IMR-90 (cell line): ENCODE results near the gene DMD. TPM values are rescaled to one million over a fixed set of nuclear protein-coding genes. Genes with fewer than 3 reads are reported as not detected.

Experiments used
- ATAC-seq: fragments of 200-7000 bp; cut with Tn5 transposase; 2 replicates; pipeline ENCODE4 v1.9.1; 2020; ENCODE audit warnings: low read depth, mild to moderate bottlenecking, moderate library complexity
- BruUV-seq: library from RNA; stranded (reverse); fragments of 400-500 nt; replicated peaks from 2 replicates; lab custom pipeline; 2021; lab: Mats Ljungman, UMichigan
- CTCF ChIA-PET: fragments of 300-600 bp; formaldehyde crosslinking; extraction: SDS; loops from one replicate; lab custom pipeline; 2021; ENCODE audit warnings: antibody characterized with exemption; lab: Yijun Ruan, JAX
- POLR2A ChIA-PET: fragments of 300-600 bp; sonication (Branson Sonifier 250); formaldehyde crosslinking; loops from one replicate; lab custom pipeline; 2022; ENCODE audit warnings: antibody characterized with exemption; ENCODE audit not compliant: unreplicated experiment; lab: Charles Lee
- DNase-seq: peaks from one replicate; pipeline ENCODE4 v3.0.0; 2013
- H2AFZ ChIP-seq: replicated peaks from 2 replicates; pipeline ENCODE3; 2013; ENCODE audit warnings: low read length, mild to moderate bottlenecking; ENCODE audit not compliant: poor library complexity
- H2AK5ac ChIP-seq: 2 replicates; pipeline ENCODE4 v1.6.1; 2013; ENCODE audit warnings: low read depth, low read length, inconsistent platforms
- H2AK9ac ChIP-seq: replicated peaks from 2 replicates; pipeline ENCODE3; 2013; ENCODE audit warnings: mild to moderate bottlenecking, low read depth, low read length, moderate library complexity; ENCODE audit not compliant: poor library complexity
- H2BK120ac ChIP-seq: 2 replicates; pipeline ENCODE4 v1.6.1; 2013; ENCODE audit warnings: low read depth, low read length, inconsistent platforms
- H2BK15ac ChIP-seq: 3 replicates; pipeline ENCODE4 v1.6.1; 2013; ENCODE audit warnings: low read depth, low read length, inconsistent platforms
- H2BK20ac ChIP-seq: 2 replicates; pipeline ENCODE4 v1.6.1; 2013; ENCODE audit warnings: low read depth, mild to moderate bottlenecking, inconsistent platforms, low read length, moderate library complexity
- H2BK5ac ChIP-seq: 2 replicates; pipeline ENCODE4 v1.6.1; 2013; ENCODE audit warnings: mild to moderate bottlenecking, low read depth, low read length, inconsistent platforms; ENCODE audit not compliant: poor library complexity, severe bottlenecking
- H3K14ac ChIP-seq: replicated peaks from 2 replicates; pipeline ENCODE4 v1.6.1; 2013; ENCODE audit warnings: low read depth, low read length, inconsistent platforms
- H3K18ac ChIP-seq: 2 replicates; pipeline ENCODE4 v1.6.1; 2013; ENCODE audit warnings: low read depth, low read length, control low read depth
- H3K23ac ChIP-seq: 2 replicates; pipeline ENCODE4 v1.6.1; 2013; ENCODE audit warnings: low read depth, low read length, inconsistent platforms
- H3K27ac ChIP-seq: 2 replicates; pipeline ENCODE4 v1.5.1; 2013; ENCODE audit warnings: mild to moderate bottlenecking, control low read depth, low read length; ENCODE audit not compliant: insufficient read depth
- H3K27me3 ChIP-seq: 2 replicates; pipeline ENCODE4 v1.6.1; 2013; ENCODE audit warnings: low read length; ENCODE audit not compliant: control insufficient read depth, insufficient read depth
- H3K36me3 ChIP-seq: 2 replicates; pipeline ENCODE4 v1.6.1; 2013; ENCODE audit warnings: low read length, mixed read lengths; ENCODE audit not compliant: control insufficient read depth, insufficient read depth
- H3K4ac ChIP-seq: 2 replicates; pipeline ENCODE4 v1.6.1; 2013; ENCODE audit warnings: low read depth, low read length, inconsistent platforms
- H3K4me1 ChIP-seq: 2 replicates; pipeline ENCODE4 v1.6.1; 2013; ENCODE audit warnings: low read length, mixed read lengths; ENCODE audit not compliant: control insufficient read depth, insufficient read depth
- H3K4me2 ChIP-seq: 2 replicates; pipeline ENCODE4 v1.6.1; 2013; ENCODE audit warnings: low read depth, mild to moderate bottlenecking, control low read depth, low read length, moderate library complexity
- H3K4me3 ChIP-seq: 2 replicates; pipeline ENCODE4 v1.5.1; 2013; ENCODE audit warnings: low read depth, mild to moderate bottlenecking, control low read depth, low read length, moderate library complexity; ENCODE audit not compliant: insufficient read depth
- H3K56ac ChIP-seq: 2 replicates; pipeline ENCODE4 v1.6.1; 2013; ENCODE audit warnings: low read length, inconsistent platforms; ENCODE audit not compliant: insufficient read depth; ENCODE audit errors: extremely low read depth
- H3K79me1 ChIP-seq, 2 experiments: 2 replicates each; pipeline ENCODE4 v1.6.1; 2013; ENCODE audit warnings: low read length in 2 of 2, inconsistent platforms in 1 of 2, low read depth in 1 of 2
- H3K9ac ChIP-seq: 2 replicates; pipeline ENCODE4 v1.6.1; 2013; ENCODE audit warnings: low read depth, low read length, control low read depth
- H3K9me1 ChIP-seq: 2 replicates; pipeline ENCODE4 v1.6.1; 2013; ENCODE audit warnings: low read length, inconsistent platforms; ENCODE audit not compliant: insufficient read depth
- H3K9me3 ChIP-seq: 2 replicates; pipeline ENCODE4 v1.6.1; 2013; ENCODE audit warnings: low read length; ENCODE audit not compliant: control insufficient read depth, insufficient read depth
- H4K20me1 ChIP-seq: 2 replicates; pipeline ENCODE4 v1.6.1; 2013; ENCODE audit warnings: low read length, inconsistent platforms; ENCODE audit not compliant: insufficient read depth
- H4K5ac ChIP-seq: 2 replicates; pipeline ENCODE4 v1.6.1; 2013; ENCODE audit warnings: mild to moderate bottlenecking, low read depth, low read length, control low read depth
- H4K8ac ChIP-seq, 2 experiments: 2 replicates each; pipeline ENCODE4 v1.6.1; 2013; ENCODE audit warnings: low read depth in 2 of 2, low read length in 2 of 2, control low read depth in 1 of 2, inconsistent platforms in 1 of 2
- H4K91ac ChIP-seq: 2 replicates; pipeline ENCODE4 v1.6.1; 2013; ENCODE audit warnings: low read depth, low read length, inconsistent platforms; ENCODE audit not compliant: insufficient read depth
- BHLHE40 ChIP-seq: fragments of 150-350 bp; IDR thresholded peaks from 2 replicates; pipeline ENCODE4 v1.6.1; 2016; ENCODE audit warnings: mild to moderate bottlenecking, low read depth, low read length
- CEBPB ChIP-seq: IDR thresholded peaks from 2 replicates; pipeline ENCODE4 v1.6.1; 2012; ENCODE audit warnings: low read depth, low read length, improper control_type of control experiment
- CHD1 ChIP-seq: IDR thresholded peaks from 2 replicates; pipeline ENCODE4 v1.6.1; 2012; ENCODE audit warnings: low read depth, low read length, improper control_type of control experiment
- CTCF ChIP-seq: conservative IDR thresholded peaks from 2 replicates; pipeline ENCODE4 v1.5.1; 2012; ENCODE audit warnings: mild to moderate bottlenecking, low read depth, low read length, improper control_type of control experiment
- ELK1 ChIP-seq: fragments of 150-350 bp; IDR thresholded peaks from 2 replicates; pipeline ENCODE4 v1.6.1; 2016; ENCODE audit warnings: low read depth, mild to moderate bottlenecking, low read length, moderate library complexity, borderline replicate concordance
- FOS ChIP-seq: fragments of 150-350 bp; IDR thresholded peaks from 2 replicates; pipeline ENCODE4 v1.6.1; 2016; ENCODE audit warnings: low read depth, low read length
- MAFK ChIP-seq: IDR thresholded peaks from 2 replicates; pipeline ENCODE4 v1.6.1; 2012; ENCODE audit warnings: low read depth, low read length, improper control_type of control experiment
- MAZ ChIP-seq: IDR thresholded peaks from 2 replicates; pipeline ENCODE4 v1.6.1; 2012; ENCODE audit warnings: low read depth, mild to moderate bottlenecking, low read length, improper control_type of control experiment, moderate library complexity, borderline replicate concordance
- MXI1 ChIP-seq: IDR thresholded peaks from 2 replicates; pipeline ENCODE4 v1.6.1; 2012; ENCODE audit warnings: low read depth, mild to moderate bottlenecking, low read length, moderate library complexity, borderline replicate concordance
- NFE2L2 ChIP-seq: fragments of 150-350 bp; IDR thresholded peaks from 2 replicates; pipeline ENCODE4 v1.6.1; 2016; ENCODE audit warnings: low read depth, mild to moderate bottlenecking, low read length
- POLR2A ChIP-seq: IDR thresholded peaks from 2 replicates; pipeline ENCODE4 v1.6.1; 2012; ENCODE audit warnings: mild to moderate bottlenecking, low read depth, low read length
- RAD21 ChIP-seq: IDR thresholded peaks from 2 replicates; pipeline ENCODE4 v1.6.1; 2012; ENCODE audit warnings: low read length, improper control_type of control experiment
- RCOR1 ChIP-seq: IDR thresholded peaks from 2 replicates; pipeline ENCODE4 v1.6.1; 2012; ENCODE audit warnings: mild to moderate bottlenecking, low read length, improper control_type of control experiment; ENCODE audit not compliant: insufficient replicate concordance
- RFX5 ChIP-seq: IDR thresholded peaks from 2 replicates; pipeline ENCODE4 v1.8.0; 2012; ENCODE audit warnings: low read depth, mild to moderate bottlenecking, low read length, moderate library complexity
- SMC3 ChIP-seq: fragments of 150-350 bp; IDR thresholded peaks from 2 replicates; pipeline ENCODE4 v1.6.1; 2016; ENCODE audit warnings: low read depth, mild to moderate bottlenecking, antibody characterized with exemption, low read length, moderate library complexity
- USF2 ChIP-seq: fragments of 150-350 bp; IDR thresholded peaks from 2 replicates; pipeline ENCODE4 v1.6.1; 2017; ENCODE audit warnings: mild to moderate bottlenecking, antibody characterized with exemption, low read length, low read depth
- whole genome bisulfite sequencing, 2 experiments: methylation state at CpG; one replicate each; pipeline versions ENCODE4 v1.1.5 to v1.1.7; 2013; ENCODE audit warnings: missing lambda C conversion rate in 2 of 2; ENCODE audit not compliant: insufficient read length in 1 of 2; ENCODE audit errors: extremely low coverage in 2 of 2; 5-methylcytosine and 5-hydroxymethylcytosine counted together
- dilution Hi-C: fragments of 300-500 bp; cut with HindIII; formaldehyde crosslinking; loops from one replicate; pipeline ENCODE4 v1.14.3; 2018; ENCODE audit warnings: low sequenced_read_pairs; ENCODE audit not compliant: unreplicated experiment
- in situ Hi-C: fragments of 300-500 bp; cut with MboI; formaldehyde crosslinking; loops from 3 replicates; pipeline ENCODE4 v1.14.3; 2019; ENCODE audit warnings: low sequenced_read_pairs, inconsistent platforms, mixed read lengths
- intact Hi-C: fragments of 100-400 bp; cut with micrococcal nuclease; formaldehyde crosslinking; loops from 2 replicates; pipeline ENCODE4 v1.10.0; 2022
- polyA plus RNA-seq, 3 experiments: library from polyadenylated mRNA; depleted of rRNA; stranded (reverse); fragments of >200 nt; gene quantifications; 2 replicates each; pipeline ENCODE4 v1.2.3, GENCODE V29; 2012; ENCODE audit warnings: low replicate concordance in 1 of 3
- total RNA-seq: library from RNA; depleted of rRNA; stranded (reverse); fragments of >200 nt; gene quantifications from 2 replicates; pipeline ENCODE4 v1.2.3, GENCODE V29; 2012

The DMD gene
- total and polyA plus RNA-seq, 2 of the 4 experiments (the other 2 are of a cell fraction): 6.6 to 11.8 TPM

- no peaks in the 10 kb centered on the region for H4K20me1 ChIP-seq
- no peak overlapping the region for H2AK5ac ChIP-seq
- BruUV-seq: no TSS peak
- no peak overlapping the region for H3K4me3 ChIP-seq
- ChIA-PET CTCF (no interaction called here), POLR2A (interaction anchor here (0.6 kb wide), 1 partner anchor 33 kb away, joined by 14 read pairs; no protein-coding TSS in a partner anchor)
- H3K23ac ChIP-seq: no peak overlapping the region
- no peak for TF ChIP-seq USF2
- TF ChIP-seq POLR2A: no peak
- no peak for TF ChIP-seq RCOR1
- no peak for TF ChIP-seq SMC3
- no peak for TF ChIP-seq MAZ
- no peak for TF ChIP-seq FOS
- TF ChIP-seq MAFK: no peak
- TF ChIP-seq BHLHE40: no peak
- no peak for TF ChIP-seq ELK1
- no peak for TF ChIP-seq RFX5
- no peak for TF ChIP-seq MXI1
- no peak for TF ChIP-seq CHD1
- no peak for TF ChIP-seq NFE2L2
- no peak for TF ChIP-seq CEBPB
- no peak for TF ChIP-seq RAD21
- no peak for TF ChIP-seq CTCF
- dilution Hi-C loops (no loop called here), in situ Hi-C loops (no loop called here), intact Hi-C loops (no loop called here)
- H4K5ac ChIP-seq: no peak overlapping the region
- H3K9me3 ChIP-seq: no peaks in the 10 kb centered on the region
- no peaks in the 10 kb centered on the region for H3K36me3 ChIP-seq
- H3K56ac ChIP-seq: no peak overlapping the region
- H3K79me1 ChIP-seq: no peaks in the 10 kb centered on the region
- no peak overlapping the region for H2BK20ac ChIP-seq
- H3K27ac ChIP-seq: no peak overlapping the region
- no peak overlapping the region for H2BK5ac ChIP-seq
- H3K9me1 ChIP-seq: no peaks in the 10 kb centered on the region
- no peak for DNase-seq
- H3K18ac ChIP-seq: no peak overlapping the region
- no peak overlapping the region for H2AK9ac ChIP-seq
- no peak overlapping the region for H4K8ac ChIP-seq
- H2BK120ac ChIP-seq: no peak overlapping the region
- H3K4me2 ChIP-seq: no peak overlapping the region
- no peak for ATAC-seq
- H3K9ac ChIP-seq: no peak overlapping the region
- WGBS, 2 experiments: 50% methylated on average over 1 of the region's 4 CpGs; no CpG with 5 or more reads in 1 of the 2 experiments
- no peaks in the 10 kb centered on the region for H3K27me3 ChIP-seq
- H4K91ac ChIP-seq: no peak overlapping the region
- no peaks in the 10 kb centered on the region for H3K4me1 ChIP-seq
- no peak overlapping the region for H2BK15ac ChIP-seq
- H2AFZ ChIP-seq: no peak overlapping the region
- no peak overlapping the region for H3K4ac ChIP-seq
- no peak overlapping the region for H3K14ac ChIP-seq
Measured at GRCh38 chrX:31233941-31234496, 1977.3 kb downstream of the DMD start.
